Activated gamma-delta T cell (primary cell): ENCODE results near the gene TICAM1.

Experiments used
- DNase-seq: peaks from one replicate; lab custom pipeline; 2025; lab: John Stamatoyannopoulos, UW

The TICAM1 gene

DNA sequence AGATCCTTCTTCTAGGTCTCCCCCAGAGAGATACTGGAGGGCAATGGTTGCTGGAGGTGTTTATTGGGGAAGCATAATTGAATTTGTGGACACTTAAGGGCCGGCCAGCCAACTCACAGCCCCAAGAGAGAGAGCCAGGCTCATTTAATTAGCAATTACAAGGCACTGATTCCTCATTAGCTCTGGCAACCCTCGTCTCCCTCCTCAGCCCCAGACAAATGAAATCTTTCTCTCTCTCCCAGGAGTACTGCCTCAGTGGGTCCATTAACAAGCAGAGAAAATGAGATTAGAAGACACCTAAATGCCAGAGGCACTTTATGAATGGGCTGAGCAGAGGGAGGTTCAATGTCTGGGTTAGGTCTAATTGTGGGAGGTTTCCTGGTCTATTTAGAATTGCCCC is 58.9 kb downstream of the TICAM1 start:
- DNase-seq = no peak

DNA sequence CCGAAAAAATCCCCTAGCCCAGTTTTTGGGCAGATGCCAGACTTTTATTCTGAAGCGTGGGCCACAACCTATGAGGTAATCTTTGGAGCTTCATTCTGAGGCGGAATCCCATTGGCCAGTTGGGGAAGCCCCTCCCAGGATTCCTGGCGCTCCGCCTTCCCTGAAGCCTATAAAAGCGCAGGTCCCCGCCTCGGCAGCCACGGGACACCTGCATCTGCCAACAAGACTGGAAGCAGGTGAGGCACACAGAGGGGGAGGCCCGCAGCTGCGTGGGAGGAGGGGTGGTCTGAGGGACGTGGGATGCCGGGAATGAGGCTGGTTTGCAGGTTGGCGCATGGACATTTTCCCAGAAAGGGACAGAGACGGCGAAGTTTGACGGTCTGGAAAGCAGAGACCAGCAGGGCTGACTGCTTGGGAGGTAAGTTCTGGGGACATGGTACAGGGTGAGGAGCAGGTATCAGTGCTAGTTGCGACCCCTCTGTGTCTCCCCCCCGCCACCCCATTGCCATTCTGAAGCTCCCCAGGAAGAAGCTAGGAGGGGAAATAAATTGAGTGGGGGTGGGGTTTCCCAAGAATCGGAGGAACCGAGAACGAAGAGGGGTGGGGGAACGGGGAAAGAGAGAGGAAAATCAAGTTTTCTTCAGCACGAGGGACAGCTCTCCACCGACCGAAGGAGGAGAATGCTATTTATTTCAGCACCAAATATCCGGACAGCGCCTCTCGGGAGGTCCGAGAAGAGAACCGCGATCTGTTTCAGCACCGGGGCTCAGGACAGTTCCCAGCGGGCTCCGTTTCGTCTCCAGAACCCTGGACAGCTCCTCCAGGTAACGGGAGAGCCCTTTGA is 62.4 kb downstream of the TICAM1 start:
- DNase-seq = no peak
